Stimulated activated CD4-positive, alpha-beta T cell treated with anti-CD3 and anti-CD28 coated beads, TNF-alpha, amount 100 ng/mL, for 24 hours (primary cell): ENCODE results near the gene TBC1D24.

Experiments used
- DNase-seq, 3 experiments: peaks; one replicate each; pipeline ENCODE4 v3.0.0-alpha.2; 2020; ENCODE audit warnings: low read depth in 3 of 3

The TBC1D24 gene

GRCh38 chr16:2482708-2483534 is 8.0 kb downstream of the TBC1D24 start:
- DNase-seq: no peak

- DNase-seq: no peak
Measured at GRCh38 chr16:2483939-2484897, 9.3 kb downstream of the TBC1D24 start.

GRCh38 chr16:2484898-2485508 is 10.1 kb downstream of the TBC1D24 start:
- no peak for DNase-seq

GRCh38 chr16:2485811-2486507 is 11.0 kb downstream of the TBC1D24 start:
- no peak for DNase-seq

- DNase-seq: peak; percentile 54 to 67 (median 57)
Measured at GRCh38 chr16:2486645-2487516, 12.0 kb downstream of the TBC1D24 start.

- DNase-seq: no peak
Measured at GRCh38 chr16:2487517-2487842, 12.6 kb downstream of the TBC1D24 start.

- DNase-seq: no peak
Measured at GRCh38 chr16:2487903-2488531, 13.1 kb downstream of the TBC1D24 start.

GRCh38 chr16:2489581-2489980 is 14.7 kb downstream of the TBC1D24 start:
- DNase-seq: no peak

- DNase-seq: no peak
Measured at GRCh38 chr16:2490190-2491105, 15.5 kb downstream of the TBC1D24 start.

- DNase-seq: no peak
Measured at GRCh38 chr16:2492292-2492691, 17.4 kb downstream of the TBC1D24 start.

GRCh38 chr16:2493605-2494004 is 18.7 kb downstream of the TBC1D24 start:
- no peak for DNase-seq

GRCh38 chr16:2494616-2495015 is 19.7 kb downstream of the TBC1D24 start:
- DNase-seq: no peak

- DNase-seq: no peak
Measured at GRCh38 chr16:2495041-2495440, 20.1 kb downstream of the TBC1D24 start.

- no peak for DNase-seq
Measured at GRCh38 chr16:2496223-2497115, 21.5 kb downstream of the TBC1D24 start.

- no peak for DNase-seq
Measured at GRCh38 chr16:2497116-2497630, 22.2 kb downstream of the TBC1D24 start.

GRCh38 chr16:2497695-2498484 is 23.0 kb downstream of the TBC1D24 start:
- no peak for DNase-seq
